Caco-2 (cell line): ENCODE data around the gene SSX2IP. TPM values are rescaled to one million over a fixed set of nuclear protein-coding genes. Genes with fewer than 3 reads are reported as not detected.

ENCODE experiments used
- BruUV-seq: library from RNA; stranded (reverse); fragments of 400-500 nt; replicated peaks from 2 replicates; lab custom pipeline; 2021; lab: Mats Ljungman, UMichigan
- CTCF ChIA-PET: fragments of 300-600 bp; sonication (Branson Sonifier 250); formaldehyde crosslinking; loops from one replicate; lab custom pipeline; 2022; ENCODE audit warnings: antibody characterized with exemption; lab: Charles Lee
- POLR2A ChIA-PET: fragments of 300-600 bp; sonication (Branson Sonifier 250); formaldehyde crosslinking; loops from one replicate; lab custom pipeline; 2022; ENCODE audit warnings: antibody characterized with exemption; lab: Charles Lee
- DNase-seq, 2 experiments: peaks; one replicate each; pipeline versions ENCODE4 v3.0.0 to v3.0.0-alpha.2; 2020 to 2022
- H3K27me3 ChIP-seq: replicated peaks from 2 replicates; pipeline ENCODE4 v1.6.0; 2011; ENCODE audit warnings: low read length; ENCODE audit not compliant: control insufficient read depth, insufficient read depth
- H3K36me3 ChIP-seq: 2 replicates; pipeline ENCODE4 v1.5.1; 2011; ENCODE audit warnings: low read length; ENCODE audit not compliant: control insufficient read depth, insufficient read depth
- H3K4me1 ChIP-seq: fragments of 250-450 bp; sonication (Bioruptor Pico); 2 replicates; pipeline ENCODE4 v1.5.1; 2020; ENCODE audit warnings: mild to moderate bottlenecking
- H3K4me3 ChIP-seq: 2 replicates; pipeline ENCODE4 v1.5.1; 2011; ENCODE audit warnings: low read depth, mild to moderate bottlenecking, control low read depth, low read length
- H3K9me3 ChIP-seq: fragments of 250-450 bp; sonication (Bioruptor Pico); 2 replicates; pipeline ENCODE4 v1.5.1; 2020; ENCODE audit warnings: mild to moderate bottlenecking, moderate library complexity
- H3K27ac Mint-ChIP-seq: one replicate; pipeline ENCODE4 v1.8.0; 2022; ENCODE audit warnings: mixed read lengths; ENCODE audit not compliant: unreplicated experiment
- H3K27me3 Mint-ChIP-seq: one replicate; pipeline ENCODE4 v1.8.0; 2022; ENCODE audit warnings: mixed read lengths; ENCODE audit not compliant: insufficient read depth, unreplicated experiment
- H3K36me3 Mint-ChIP-seq: one replicate; pipeline ENCODE4 v1.8.0; 2022; ENCODE audit warnings: mild to moderate bottlenecking, mixed read lengths; ENCODE audit not compliant: insufficient read depth, unreplicated experiment
- H3K4me1 Mint-ChIP-seq: one replicate; pipeline ENCODE4 v1.8.0; 2022; ENCODE audit warnings: low read depth, mixed read lengths; ENCODE audit not compliant: unreplicated experiment
- H3K4me3 Mint-ChIP-seq: one replicate; pipeline ENCODE4 v1.8.0; 2022; ENCODE audit warnings: mild to moderate bottlenecking, moderate library complexity, mixed read lengths; ENCODE audit not compliant: unreplicated experiment
- H3K9me3 Mint-ChIP-seq: one replicate; pipeline ENCODE4 v1.8.0; 2022; ENCODE audit warnings: mixed read lengths; ENCODE audit not compliant: unreplicated experiment
- CTCF ChIP-seq, 2 experiments: fragments of 200-600 bp in 1 of 2; IDR thresholded peaks; 1 replicate in 1 of 2; 2 replicates in 1 of 2; pipeline versions ENCODE4 v1.5.1 to v1.8.0; 2011 to 2022; ENCODE audit warnings: antibody characterized with exemption in 1 of 2, control low read depth in 1 of 2, inconsistent platforms in 1 of 2, low read depth in 1 of 2, low read length in 1 of 2, mild to moderate bottlenecking in 1 of 2, moderate library complexity in 1 of 2; ENCODE audit not compliant: insufficient read depth in 1 of 2, severe bottlenecking in 1 of 2, unreplicated experiment in 1 of 2
- intact Hi-C: fragments of 100-400 bp; cut with micrococcal nuclease; formaldehyde crosslinking; loops from one replicate; pipeline ENCODE4 v1.10.0; 2022; ENCODE audit not compliant: unreplicated experiment
- total RNA-seq: library from RNA; stranded (reverse); gene quantifications from 2 replicates; pipeline ENCODE4 v1.2.3, GENCODE V29; 2022

SSX2IP gene
- total RNA-seq, 1 experiment from 2014 or later = 15.3 TPM

GRCh38 chr1:84675631-84676030, 14.6 kb downstream of the SSX2IP start:
- Histone ChIP-seq H3K9me3 (no peaks in the 10 kb centered on the region), H3K36me3 (no peaks in the 10 kb centered on the region), H3K4me3 (no peak overlapping the region), H3K27me3 (no peaks in the 10 kb centered on the region), H3K4me1 (peaks cover 6% of the 10 kb centered on the region; the same call in 1 of the 2 replicates)
- Mint-ChIP-seq H3K36me3 (no peaks in the 10 kb centered on the region), H3K27me3 (no peaks in the 10 kb centered on the region), H3K27ac (no peak overlapping the region), H3K4me1 (no peaks in the 10 kb centered on the region), H3K9me3 (no peaks in the 10 kb centered on the region), H3K4me3 (no peak overlapping the region)
- no peak for DNase-seq
- no peak for TF ChIP-seq CTCF (IDR thresholded peaks at IDR 0.05; ENCODE audit: insufficient read depth in 1 of 2, low read depth in 1 of 2, low read length in 1 of 2, severe bottlenecking in 1 of 2, unreplicated experiment in 1 of 2)
- intact Hi-C loops = no loop called here
- CTCF ChIA-PET = no interaction called here
- BruUV-seq = no TSS peak
- POLR2A ChIA-PET = no interaction called here

DNA sequence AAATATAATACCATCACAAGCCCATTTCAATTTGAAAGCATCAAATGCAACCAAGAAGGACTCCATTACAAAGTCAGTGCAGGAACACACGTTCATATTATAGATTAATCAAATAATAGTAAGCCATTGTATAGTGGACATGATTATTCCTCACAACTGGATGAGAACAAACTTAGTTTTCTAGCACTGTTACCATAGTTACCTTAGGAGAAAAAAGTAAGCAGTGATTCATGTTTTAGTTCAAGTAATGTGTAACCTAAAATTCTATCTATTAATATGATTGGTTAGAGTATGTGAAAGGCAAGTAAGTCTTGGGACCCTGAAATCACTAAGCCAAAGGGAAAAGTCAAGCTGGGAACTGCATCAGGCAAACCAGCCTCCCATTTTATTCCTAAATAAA, 15.2 kb downstream of the SSX2IP start:
- Histone ChIP-seq H3K9me3 (no peaks in the 10 kb centered on the region), H3K36me3 (no peaks in the 10 kb centered on the region), H3K27me3 (no peaks in the 10 kb centered on the region), H3K4me1 (peaks cover 6% of the 10 kb centered on the region; the same call in 1 of the 2 replicates), H3K4me3 (no peak overlapping the region)
- Mint-ChIP-seq H3K27ac (no peak overlapping the region), H3K4me1 (no peaks in the 10 kb centered on the region), H3K4me3 (no peak overlapping the region), H3K36me3 (no peaks in the 10 kb centered on the region), H3K27me3 (no peaks in the 10 kb centered on the region), H3K9me3 (no peaks in the 10 kb centered on the region)
- no TSS peak for BruUV-seq
- no peak for DNase-seq
- CTCF ChIA-PET = no interaction called here
- TF ChIP-seq CTCF (IDR thresholded peaks at IDR 0.05; ENCODE audit: insufficient read depth in 1 of 2, low read depth in 1 of 2, low read length in 1 of 2, severe bottlenecking in 1 of 2, unreplicated experiment in 1 of 2) = no peak
- intact Hi-C loops = no loop called here
- POLR2A ChIA-PET = no interaction called here

DNA sequence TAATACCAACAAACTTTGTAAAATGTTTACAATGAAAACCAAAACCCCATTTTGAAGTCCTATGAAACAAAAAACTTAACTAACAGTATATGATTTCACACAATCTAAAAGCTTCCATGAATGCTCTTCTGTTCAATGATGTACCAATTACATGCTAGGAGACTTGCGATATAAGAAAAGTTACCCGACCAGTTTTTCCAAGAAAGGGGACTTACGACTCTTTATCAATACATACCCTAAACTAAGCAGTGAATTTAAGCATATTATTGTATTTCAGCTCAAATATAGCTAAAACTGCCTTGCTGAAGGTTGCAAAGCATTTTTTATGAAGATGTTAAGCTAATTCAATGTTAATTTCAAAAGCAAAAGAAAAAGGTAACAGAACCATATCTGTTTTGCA, 15.6 kb downstream of the SSX2IP start:
- H3K36me3 ChIP-seq = no peaks in the 10 kb centered on the region
- no peaks in the 10 kb centered on the region for H3K27me3 ChIP-seq
- peaks cover 6% of the 10 kb centered on the region; the same call in 1 of the 2 replicates for H3K4me1 ChIP-seq
- no peak for TF ChIP-seq CTCF (IDR thresholded peaks at IDR 0.05; ENCODE audit: insufficient read depth in 1 of 2, low read depth in 1 of 2, low read length in 1 of 2, severe bottlenecking in 1 of 2, unreplicated experiment in 1 of 2)
- no peaks in the 10 kb centered on the region for H3K9me3 ChIP-seq
- POLR2A ChIA-PET = no interaction called here
- no peak overlapping the region for H3K27ac Mint-ChIP-seq
- CTCF ChIA-PET = no interaction called here
- DNase-seq = no peak
- BruUV-seq = no TSS peak
- no peaks in the 10 kb centered on the region for H3K9me3 Mint-ChIP-seq
- no peaks in the 10 kb centered on the region for H3K27me3 Mint-ChIP-seq
- H3K4me3 ChIP-seq = no peak overlapping the region
- H3K4me3 Mint-ChIP-seq = no peak overlapping the region
- H3K36me3 Mint-ChIP-seq = no peaks in the 10 kb centered on the region
- no peaks in the 10 kb centered on the region for H3K4me1 Mint-ChIP-seq
- intact Hi-C loops = no loop called here
